Smooth muscle cell (in vitro differentiated cells): ENCODE measurements around the gene PPP3R1. TPM values are rescaled to one million over a fixed set of nuclear protein-coding genes. Genes with fewer than 3 reads are reported as not detected.

Experiments
- DNase-seq: peaks from one replicate; lab custom pipeline; 2025; ENCODE audit not compliant: unreplicated experiment; lab: John Stamatoyannopoulos, UW
- H2AFZ ChIP-seq: fragments of 200-600 bp; sonication (generic); 2 replicates; pipeline ENCODE4 v1.6.0; 2016; ENCODE audit warnings: antibody characterized with exemption, low read depth, mild to moderate bottlenecking
- H3F3A ChIP-seq: fragments of 200-600 bp; sonication (generic); 2 replicates; pipeline ENCODE4 v1.6.0; 2017; ENCODE audit warnings: antibody characterized with exemption, low read depth
- H3K27ac ChIP-seq: fragments of 200-600 bp; sonication (generic); 2 replicates; pipeline ENCODE4 v1.5.1; 2016; ENCODE audit warnings: low read depth, mild to moderate bottlenecking
- H3K27me3 ChIP-seq: fragments of 200-600 bp; sonication (generic); 2 replicates; pipeline ENCODE4 v1.6.1; 2016; ENCODE audit warnings: low read depth, mild to moderate bottlenecking
- H3K36me3 ChIP-seq: fragments of 200-600 bp; sonication (generic); 2 replicates; pipeline ENCODE4 v1.5.1; 2016; ENCODE audit warnings: low read depth
- H3K4me1 ChIP-seq: fragments of 200-600 bp; sonication (generic); 2 replicates; pipeline ENCODE4 v1.5.1; 2016; ENCODE audit warnings: low read depth
- H3K4me2 ChIP-seq: fragments of 200-600 bp; sonication (generic); 2 replicates; pipeline ENCODE4 v1.6.0; 2016; ENCODE audit warnings: mild to moderate bottlenecking
- H3K4me3 ChIP-seq: fragments of 200-600 bp; sonication (generic); 2 replicates; pipeline ENCODE4 v1.5.1; 2016; ENCODE audit warnings: mild to moderate bottlenecking
- H3K79me2 ChIP-seq: fragments of 200-600 bp; sonication (generic); 2 replicates; pipeline ENCODE4 v1.6.0; 2016; ENCODE audit warnings: low read depth, mild to moderate bottlenecking
- H3K9ac ChIP-seq: fragments of 200-600 bp; sonication (generic); 2 replicates; pipeline ENCODE4 v1.6.0; 2016; ENCODE audit warnings: low read depth
- H3K9me3 ChIP-seq: fragments of 200-600 bp; sonication (generic); replicated peaks from 2 replicates; pipeline ENCODE4 v1.5.1; 2016; ENCODE audit warnings: low read depth
- H4K20me1 ChIP-seq: fragments of 200-600 bp; sonication (generic); 2 replicates; pipeline ENCODE4 v1.6.0; 2016; ENCODE audit warnings: low read depth
- CTCF ChIP-seq: fragments of 200-600 bp; sonication (generic); IDR thresholded peaks from 2 replicates; pipeline ENCODE4 v1.5.1; 2017; ENCODE audit warnings: borderline replicate concordance, mild to moderate bottlenecking, antibody characterized with exemption; ENCODE audit not compliant: insufficient read depth, poor library complexity, severe bottlenecking
- WGBS: methylation state at CpG from one replicate; pipeline ENCODE4 v1.1.7; 2016; ENCODE audit warnings: low lambda C conversion rate; 5-methylcytosine and 5-hydroxymethylcytosine counted together
- polyA plus RNA-seq: library from polyadenylated mRNA; unstranded; fragments of >200 nt; fragmentation: Nextera tagmentation; extraction: Ambion mirVana; gene quantifications from 2 replicates; pipeline ENCODE4 v1.2.1, GENCODE V29; 2016
- total RNA-seq: library from RNA; depleted of rRNA; stranded (reverse); fragments of >200 nt; gene quantifications from 2 replicates; pipeline ENCODE4 v1.2.3, GENCODE V29; 2014

PPP3R1 gene
- total and polyA plus RNA-seq, 2 experiments from 2014 or later, result 4.7 to 33.5 TPM

GRCh38 chr2:68135448-68136320, 116.6 kb downstream of the PPP3R1 start:
- no peaks in the 10 kb centered on the region for H3K36me3 ChIP-seq
- no peak overlapping the region for H3K4me3 ChIP-seq
- TF ChIP-seq CTCF, result no peak
- H3K27me3 ChIP-seq, result no peaks in the 10 kb centered on the region
- H3K9ac ChIP-seq, result no peak overlapping the region
- no peaks in the 10 kb centered on the region for H3K9me3 ChIP-seq
- no peak overlapping the region for H3K4me2 ChIP-seq
- H4K20me1 ChIP-seq, result no peaks in the 10 kb centered on the region
- DNase-seq, result no peak
- no peaks in the 10 kb centered on the region for H3K79me2 ChIP-seq
- no peak overlapping the region for H3K27ac ChIP-seq
- H3K4me1 ChIP-seq, result no peaks in the 10 kb centered on the region
- 71% methylated on average over 7 of the region's 7 CpGs for WGBS
- no peaks in the 10 kb centered on the region for H3F3A ChIP-seq
- no peak overlapping the region for H2AFZ ChIP-seq

- DNase-seq, result no peak
- Histone ChIP-seq H3K27ac (no peak overlapping the region), H3K27me3 (no peaks in the 10 kb centered on the region), H3K4me1 (no peaks in the 10 kb centered on the region), H4K20me1 (no peaks in the 10 kb centered on the region), H3K4me2 (no peak overlapping the region), H3K79me2 (no peaks in the 10 kb centered on the region), H3K9me3 (no peaks in the 10 kb centered on the region), H2AFZ (no peak overlapping the region), H3K36me3 (no peaks in the 10 kb centered on the region), H3F3A (no peaks in the 10 kb centered on the region), H3K9ac (no peak overlapping the region), H3K4me3 (no peak overlapping the region)
- WGBS, result 93% methylated on average over 6 of the region's 6 CpGs
- no peak for TF ChIP-seq CTCF
These were observed 117.8 kb downstream of the PPP3R1 start for GRCh38 chr2:68134554-68134953.

GRCh38 chr2:68134120-68134519, 118.2 kb downstream of the PPP3R1 start:
- Histone ChIP-seq H3K9me3 (no peaks in the 10 kb centered on the region), H3K79me2 (no peaks in the 10 kb centered on the region), H3K27me3 (no peaks in the 10 kb centered on the region), H3K4me3 (no peak overlapping the region), H3K36me3 (no peaks in the 10 kb centered on the region), H3K9ac (no peak overlapping the region), H3K27ac (no peak overlapping the region), H3K4me1 (no peaks in the 10 kb centered on the region), H3F3A (no peaks in the 10 kb centered on the region), H2AFZ (no peak overlapping the region), H3K4me2 (no peak overlapping the region), H4K20me1 (no peaks in the 10 kb centered on the region)
- no peak for TF ChIP-seq CTCF
- WGBS, result 81% methylated on average over 1 of the region's 1 CpG
- DNase-seq, result no peak

Other genes with a start within 250 kb of the PPP3R1 start
- gene C1D, start 189.5 kb downstream of the PPP3R1 start, total RNA-seq, result 53.8 and 70.3 TPM in 2 replicates
- 25.8 and 27.5 TPM in 2 replicates for gene C1D, start 189.5 kb downstream of the PPP3R1 start, polyA plus RNA-seq
- 10.9 and 12.9 TPM in 2 replicates for gene PNO1, start 94.6 kb downstream of the PPP3R1 start, total RNA-seq
- 19.2 and 22.7 TPM in 2 replicates for gene PNO1, start 94.6 kb downstream of the PPP3R1 start, polyA plus RNA-seq
- gene CNRIP1, start 67.4 kb upstream of the PPP3R1 start, total RNA-seq, result 1.7 and 4.3 TPM in 2 replicates
- gene CNRIP1, start 67.4 kb upstream of the PPP3R1 start, polyA plus RNA-seq, result 2.8 and 3.0 TPM in 2 replicates
- gene PLEK, start 112.8 kb upstream of the PPP3R1 start, total RNA-seq, result not detected in 2 replicates
- gene PLEK, start 112.8 kb upstream of the PPP3R1 start, polyA plus RNA-seq, result not detected in 2 replicates
- 0.81 and 1.5 TPM in 2 replicates for gene FBXO48, start 214.8 kb upstream of the PPP3R1 start, total RNA-seq
- 0.42 and 0.61 TPM in 2 replicates for gene FBXO48, start 214.8 kb upstream of the PPP3R1 start, polyA plus RNA-seq
- gene APLF, start 215.1 kb upstream of the PPP3R1 start, total RNA-seq, result 8.0 and 9.2 TPM in 2 replicates
- 2.6 and 3.4 TPM in 2 replicates for gene APLF, start 215.1 kb upstream of the PPP3R1 start, polyA plus RNA-seq